H1 (cell line): ENCODE results near the gene CYP11A1. TPM values are rescaled to one million over a fixed set of nuclear protein-coding genes. Genes with fewer than 3 reads are reported as not detected.
A peak's percentile ranks its signal among the peaks of the same experiment; 100 is the strongest.

Experiments used
- CTCF ChIA-PET: fragments of 300-600 bp; sonication (Branson Sonifier 250); formaldehyde crosslinking; loops from one replicate; lab custom pipeline; 2021; ENCODE audit not compliant: partially characterized antibody; lab: Charles Lee
- POLR2A ChIA-PET: fragments of 300-600 bp; sonication (Branson Sonifier 250); formaldehyde crosslinking; loops from one replicate; lab custom pipeline; 2021; ENCODE audit warnings: inconsistent platforms; ENCODE audit not compliant: partially characterized antibody; lab: Charles Lee
- DNase-seq, 2 experiments: peaks; one replicate each; pipeline versions ENCODE4 v3.0.0 to v3.0.0-alpha.2; 2010 to 2022; ENCODE audit warnings: low spot score in 2 of 2, low read depth in 1 of 2, mixed read lengths in 1 of 2
- FAIRE-seq: peaks from 2 replicates; lab custom pipeline; 2011; peaks lifted over from hg19 to GRCh38; lab: Jason Lieb, UNC
- H2AFZ ChIP-seq: 2 replicates; pipeline ENCODE4 v1.8.1; 2012; ENCODE audit warnings: low read length, inconsistent platforms
- H2AK5ac ChIP-seq: 2 replicates; pipeline ENCODE4 v1.6.1; 2013; ENCODE audit warnings: low read depth, low read length
- H2BK120ac ChIP-seq: replicated peaks from 2 replicates; pipeline ENCODE3; 2013; ENCODE audit warnings: low read depth, low read length, inconsistent platforms
- H2BK12ac ChIP-seq: 2 replicates; pipeline ENCODE4 v1.6.1; 2013; ENCODE audit warnings: low read depth, low read length
- H2BK15ac ChIP-seq: 2 replicates; pipeline ENCODE4 v1.6.1; 2013; ENCODE audit warnings: low read length
- H2BK20ac ChIP-seq: 2 replicates; pipeline ENCODE4 v1.6.1; 2013; ENCODE audit warnings: low read length
- H2BK5ac ChIP-seq: 2 replicates; pipeline ENCODE4 v1.6.1; 2013; ENCODE audit warnings: low read depth, low read length
- H3K14ac ChIP-seq: 2 replicates; pipeline ENCODE4 v1.6.1; 2013; ENCODE audit warnings: inconsistent platforms; ENCODE audit not compliant: insufficient read length
- H3K18ac ChIP-seq: 2 replicates; pipeline ENCODE4 v1.6.1; 2013; ENCODE audit warnings: low read length; ENCODE audit errors: extremely low read depth
- H3K23ac ChIP-seq: 2 replicates; pipeline ENCODE4 v1.6.1; 2013; ENCODE audit warnings: inconsistent platforms; ENCODE audit not compliant: insufficient read length
- H3K23me2 ChIP-seq: 2 replicates; pipeline ENCODE4 v1.6.1; 2013; ENCODE audit warnings: low read depth, low read length
- H3K27ac ChIP-seq: 2 replicates; pipeline ENCODE4 v1.6.1; 2011; ENCODE audit warnings: low read depth, low read length, inconsistent platforms
- H3K27me3 ChIP-seq, 4 experiments: replicated peaks in 1 of 4; 1 replicate in 1 of 4; 2 replicates in 3 of 4; pipeline versions ENCODE4 v1.6.1 to v1.8.1; 2011 to 2013; ENCODE audit warnings: low read length in 3 of 4, mild to moderate bottlenecking in 3 of 4, inconsistent platforms in 2 of 4, mixed read lengths in 2 of 4, moderate library complexity in 1 of 4; ENCODE audit not compliant: control insufficient read depth in 3 of 4, insufficient read depth in 3 of 4; ENCODE audit errors: extremely low read depth in 1 of 4
- H3K36me3 ChIP-seq, 4 experiments: 2 replicates each; pipeline versions ENCODE4 v1.6.1 to v1.8.1; 2011 to 2013; ENCODE audit warnings: mild to moderate bottlenecking in 4 of 4, low read length in 3 of 4, moderate library complexity in 2 of 4, control low read depth in 1 of 4, inconsistent platforms in 1 of 4; ENCODE audit not compliant: insufficient read depth in 4 of 4, control insufficient read depth in 2 of 4
- H3K4ac ChIP-seq: replicated peaks from 2 replicates; pipeline ENCODE3; 2013; ENCODE audit warnings: low read length, low read depth, mixed read lengths, inconsistent platforms; ENCODE audit not compliant: insufficient read length
- H3K4me1 ChIP-seq, 4 experiments: replicated peaks in 1 of 4; 1 replicate in 1 of 4; 2 replicates in 3 of 4; pipeline versions ENCODE4 v1.6.1 to v1.8.1; 2011 to 2013; ENCODE audit warnings: low read length in 3 of 4, inconsistent platforms in 2 of 4, mixed read lengths in 1 of 4; ENCODE audit not compliant: insufficient read depth in 4 of 4, control insufficient read depth in 3 of 4
- H3K4me2 ChIP-seq, 2 experiments: 2 replicates each; pipeline versions ENCODE4 v1.6.1 to v1.8.1; 2011 to 2013; ENCODE audit warnings: low read depth in 2 of 2, low read length in 2 of 2, control low read depth in 1 of 2, inconsistent platforms in 1 of 2, mild to moderate bottlenecking in 1 of 2; ENCODE audit not compliant: insufficient read depth in 1 of 2
- H3K4me3 ChIP-seq, 4 experiments: fragments of 200-600, 300-600 bp in 1 of 4; sonication (generic), shearing (Covaris generic), sonication (Bioruptor Twin) in 1 of 4; 2 replicates each; pipeline versions ENCODE4 v1.5.1 to v1.8.1; 2011 to 2016; ENCODE audit warnings: low read length in 4 of 4, low read depth in 3 of 4, control low read depth in 2 of 4, inconsistent platforms in 2 of 4, mild to moderate bottlenecking in 2 of 4, mixed read lengths in 1 of 4, moderate library complexity in 1 of 4; ENCODE audit not compliant: insufficient read depth in 2 of 4; ENCODE audit errors: extremely low read depth in 1 of 4
- H3K56ac ChIP-seq: replicated peaks from 2 replicates; pipeline ENCODE3; 2013; ENCODE audit warnings: low read depth, mild to moderate bottlenecking, mixed read lengths, low read length, inconsistent platforms; ENCODE audit not compliant: insufficient read length
- H3K79me1 ChIP-seq: 2 replicates; pipeline ENCODE4 v1.6.1; 2013; ENCODE audit warnings: low read depth, low read length, control low read depth
- H3K79me2 ChIP-seq, 2 experiments: 2 replicates each; pipeline versions ENCODE4 v1.6.1 to v1.8.1; 2012 to 2013; ENCODE audit warnings: low read length in 2 of 2, mild to moderate bottlenecking in 2 of 2, inconsistent platforms in 1 of 2; ENCODE audit not compliant: insufficient read depth in 2 of 2, control insufficient read depth in 1 of 2
- H3K9ac ChIP-seq, 4 experiments: replicated peaks in 1 of 4; 1 replicate in 1 of 4; 2 replicates in 3 of 4; pipeline versions ENCODE4 v1.6.1 to v1.8.1; 2011 to 2013; ENCODE audit warnings: low read depth in 3 of 4, low read length in 3 of 4, control low read depth in 2 of 4, mild to moderate bottlenecking in 2 of 4, moderate library complexity in 2 of 4, inconsistent platforms in 1 of 4; ENCODE audit errors: extremely low read depth in 1 of 4
- H3K9me3 ChIP-seq, 2 experiments: 2 replicates each; pipeline versions ENCODE4 v1.6.1 to v1.8.1; 2012 to 2013; ENCODE audit warnings: mild to moderate bottlenecking in 2 of 2, moderate library complexity in 2 of 2, control low read depth in 1 of 2, inconsistent platforms in 1 of 2, low read depth in 1 of 2, low read length in 1 of 2, mixed read lengths in 1 of 2; ENCODE audit not compliant: insufficient read depth in 2 of 2
- H4K20me1 ChIP-seq, 2 experiments: replicated peaks in 1 of 2; 2 replicates each; pipeline versions ENCODE3 to v1.8.1; 2011 to 2013; ENCODE audit warnings: inconsistent platforms in 2 of 2, low read length in 2 of 2, mild to moderate bottlenecking in 1 of 2; ENCODE audit not compliant: insufficient read depth in 2 of 2, control insufficient read depth in 1 of 2
- H4K5ac ChIP-seq: 2 replicates; pipeline ENCODE4 v1.6.1; 2013; ENCODE audit warnings: low read length, low read depth, mixed read lengths, inconsistent platforms; ENCODE audit not compliant: insufficient read length
- H4K8ac ChIP-seq: 2 replicates; pipeline ENCODE4 v1.8.0; 2013; ENCODE audit warnings: mild to moderate bottlenecking, moderate library complexity, low read length, inconsistent platforms; ENCODE audit not compliant: insufficient read depth; ENCODE audit errors: extremely low read depth
- H4K91ac ChIP-seq: replicated peaks from 2 replicates; pipeline ENCODE3; 2013; ENCODE audit warnings: low read length, mixed read lengths, inconsistent platforms; ENCODE audit not compliant: insufficient read length
- CBX8 ChIP-seq: fragments of 300-800, 300-1000 bp; sonication (generic); IDR thresholded peaks from 2 replicates; pipeline ENCODE4 v1.7.1; 2016; ENCODE audit warnings: low read depth, low read length, borderline replicate concordance
- CHD2 ChIP-seq: IDR thresholded peaks from 2 replicates; pipeline ENCODE4 v1.6.1; 2012; ENCODE audit warnings: low read length, improper control_type of control experiment
- HDAC6 ChIP-seq: IDR thresholded peaks from one replicate; pipeline ENCODE4 v1.7.1; 2012; ENCODE audit warnings: low read depth, mild to moderate bottlenecking, inconsistent platforms, low read length, moderate library complexity
- KDM4A ChIP-seq: IDR thresholded peaks from one replicate; pipeline ENCODE4 v1.7.1; 2012; ENCODE audit warnings: low read depth, mild to moderate bottlenecking, moderate library complexity, low read length, inconsistent platforms; ENCODE audit not compliant: severe bottlenecking
- MAFK ChIP-seq: IDR thresholded peaks from 2 replicates; pipeline ENCODE4 v1.6.1; 2012; ENCODE audit warnings: low read depth, mild to moderate bottlenecking, improper control_type of control experiment, low read length
- NANOG ChIP-seq: IDR thresholded peaks from 2 replicates; pipeline ENCODE4 v1.6.1; 2011; ENCODE audit warnings: low read length, low read depth, mild to moderate bottlenecking, inconsistent platforms; ENCODE audit not compliant: insufficient read depth, poor library complexity, severe bottlenecking
- NRF1 ChIP-seq: IDR thresholded peaks from 2 replicates; pipeline ENCODE4 v1.6.1; 2011; ENCODE audit warnings: mild to moderate bottlenecking, low read depth, low read length, improper control_type of control experiment
- POLR2A ChIP-seq, 2 experiments: IDR thresholded peaks; 1 replicate in 1 of 2; 2 replicates in 1 of 2; pipeline ENCODE4 v1.6.1; 2011; ENCODE audit warnings: low read depth in 2 of 2, low read length in 2 of 2, mild to moderate bottlenecking in 2 of 2; ENCODE audit errors: control extremely low read depth in 1 of 2
- SIN3A ChIP-seq, 2 experiments: IDR thresholded peaks in 1 of 2; conservative IDR thresholded peaks in 1 of 2; 2 replicates each; pipeline ENCODE4 v1.6.1; 2011 to 2012; ENCODE audit warnings: low read length in 2 of 2, improper control_type of control experiment in 1 of 2, low read depth in 1 of 2, mild to moderate bottlenecking in 1 of 2
- SIRT6 ChIP-seq: IDR thresholded peaks from one replicate; pipeline ENCODE4 v1.7.1; 2012; ENCODE audit warnings: low read length, inconsistent platforms
- SIX5 ChIP-seq: IDR thresholded peaks from 2 replicates; pipeline ENCODE4 v1.6.1; 2011; ENCODE audit warnings: mild to moderate bottlenecking, low read depth, low read length
- TAF7 ChIP-seq: optimal IDR thresholded peaks from 2 replicates; pipeline ENCODE3; 2011; ENCODE audit warnings: low read depth, mild to moderate bottlenecking, inconsistent platforms, low read length, moderate library complexity, borderline replicate concordance
- TCF12 ChIP-seq: IDR thresholded peaks from 2 replicates; pipeline ENCODE4 v1.6.1; 2011; ENCODE audit warnings: low read depth, mild to moderate bottlenecking, low read length
- TEAD4 ChIP-seq: IDR thresholded peaks from 2 replicates; pipeline ENCODE4 v1.6.1; 2012; ENCODE audit warnings: low read depth, low read length, inconsistent platforms, mixed read lengths
- WGBS, 2 experiments: shearing (Covaris generic) in 1 of 2; methylation state at CpG; one replicate each; pipeline versions ENCODE4 v1.1.6 to v1.1.7; 2013 to 2015; ENCODE audit warnings: low lambda C conversion rate in 2 of 2, mixed read lengths in 2 of 2, inconsistent platforms in 1 of 2, low coverage in 1 of 2, missing lambda C conversion rate in 1 of 2; ENCODE audit not compliant: insufficient replicate concordance in 2 of 2, insufficient coverage in 1 of 2, insufficient read length in 1 of 2; ENCODE audit errors: extremely low coverage in 1 of 2, missing lambda C conversion rate in 1 of 2; 5-methylcytosine and 5-hydroxymethylcytosine counted together
- polyA plus RNA-seq, 7 experiments: library from polyadenylated mRNA; depleted of rRNA in 3 of 7; stranded (reverse) in 5 of 7; unstranded in 2 of 7; fragments of >200 nt in 5 of 7; fragments of 200-250 nt in 2 of 7; gene quantifications; 1 replicate in 5 of 7; 2 replicates in 1 of 7; 4 replicates in 1 of 7; pipeline versions ENCODE4 v1.2.1 to v1.2.3, GENCODE V29; 2011 to 2013; ENCODE audit warnings: missing spikeins in 2 of 7, mixed read lengths in 2 of 7
- total RNA-seq: library from RNA; stranded (reverse); fragmentation: NEBNext Ultra II Directional; extraction: Animal tissue kit (Norgen Biotek cat#: 25700); gene quantifications from 2 replicates; pipeline ENCODE4 v1.2.1, GENCODE V29; 2021
- TF ChIP-seq, protein P1 (sequence below): IDR thresholded peaks from 2 replicates; pipeline ENCODE4 v1.6.1; 2012; ENCODE audit warnings: inconsistent platforms

Gene CYP11A1
- total and polyA plus RNA-seq, 2 of the 8 experiments (the other 6 are each of a cell fraction or from before 2014, with no cell fraction given) = 1.9 to 7.2 TPM

GRCh38 chr15:74297887-74298286 is 69.6 kb downstream of the CYP11A1 start:
- Histone ChIP-seq H2AK5ac (no peak overlapping the region), H3K4me1 (peaks cover 11 to 29% (median 17%) of the 10 kb centered on the region in 4 experiments), H2AFZ (no peak overlapping the region), H3K9me3 (no peaks in the 10 kb centered on the region), H4K8ac (no peak overlapping the region), H2BK15ac (no peak overlapping the region), H3K9ac (no peak overlapping the region), H3K18ac (no peak overlapping the region; the same call in 1 of the 2 replicates), H2BK20ac (no peak overlapping the region), H2BK5ac (no peak overlapping the region), H3K4me3 (no peak overlapping the region), H3K56ac (peak overlapping the region; percentile 43), H3K23ac (no peak overlapping the region), H4K91ac (no peak overlapping the region), H3K4ac (no peak overlapping the region), H4K20me1 (no peaks in the 10 kb centered on the region), H3K23me2 (no peaks in the 10 kb centered on the region; the same call in 1 of the 2 replicates), H3K79me1 (no peaks in the 10 kb centered on the region), H3K27me3 (peaks cover 2 to 28% (median 25%) of the 10 kb centered on the region in 4 experiments), H3K36me3 (no peaks in the 10 kb centered on the region), H3K27ac (no peak overlapping the region), H3K4me2 (no peak overlapping the region), H2BK120ac (no peak overlapping the region), H3K14ac (no peak overlapping the region), H4K5ac (no peak overlapping the region), H3K79me2 (no peaks in the 10 kb centered on the region), H2BK12ac (no peak overlapping the region)
- FAIRE-seq (no peak), DNase-seq (no peak)
- 93% methylated on average over 1 of the region's 1 CpG; no CpG with 5 or more reads in 1 of the 2 experiments for WGBS, 2 experiments
- CTCF ChIA-PET = interaction anchor here (0.6 to 8.1 kb wide), 14 partner anchors 8 to 244 kb away, joined by 3 to 117 read pairs (median 4); no protein-coding TSS in a partner anchor
- POLR2A ChIA-PET = no interaction called here
- TF ChIP-seq POLR2A (IDR thresholded peaks at IDR 0.05; ENCODE audit: control extremely low read depth in 1 of 2, low read depth in 2 of 2, low read length in 2 of 2) (no peak), TAF7 (no peak), SIRT6 (no peak), HDAC6 (no peak), TEAD4 (no peak), MAFK (no peak), SIX5 (no peak), CBX8 (no peak), TCF12 (no peak), KDM4A (no peak), NANOG (no peak), CHD2 (no peak), NRF1 (no peak), SIN3A (conservative IDR thresholded peaks at IDR 0.05 in 1 of 2, IDR thresholded peaks at IDR 0.05 in 1 of 2; ENCODE audit: low read depth in 1 of 2, low read length in 2 of 2) (no peak)
- TF ChIP-seq, protein P1, sequence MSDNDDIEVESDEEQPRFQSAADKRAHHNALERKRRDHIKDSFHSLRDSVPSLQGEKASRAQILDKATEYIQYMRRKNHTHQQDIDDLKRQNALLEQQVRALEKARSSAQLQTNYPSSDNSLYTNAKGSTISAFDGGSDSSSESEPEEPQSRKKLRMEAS = no peak
